Amniotic epithelial cell (primary cell): Measurements from ENCODE around the gene CLEC1B.
"Not testable (repeated sequence)": the region's sequence is repeated elsewhere in the genome, so short reads cannot be mapped to it uniquely, and the experiment has no call there.

Experiments used
- DNase-seq: peaks from one replicate; pipeline ENCODE4 v3.0.0-alpha.2; 2010; ENCODE audit warnings: low read depth

CLEC1B gene

DNA sequence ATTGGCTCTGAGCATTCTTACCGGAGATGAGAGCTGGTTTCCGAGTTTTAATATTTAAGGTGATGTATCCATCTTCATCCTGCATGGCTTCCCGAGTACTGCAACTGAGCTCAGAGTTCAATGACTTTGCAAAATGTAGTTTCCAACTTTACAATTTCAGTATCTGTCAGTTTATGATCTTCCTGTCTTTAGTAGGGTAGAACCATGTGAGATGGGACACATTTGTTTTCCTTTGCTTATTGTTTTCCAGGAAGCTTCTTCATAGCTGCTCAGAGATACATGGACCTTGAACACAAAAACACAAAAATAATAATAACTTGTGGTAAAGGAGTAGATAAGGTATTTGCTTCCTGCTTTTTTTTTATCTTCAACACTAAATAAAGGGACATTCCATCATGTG lies at the start of gene CLEC1B:
Gene CLEC1B, minus strand, starts transcription at position 106 of the 400 bp plus-strand sequence. Its CDS starts 21 bp downstream, at position 85.
- peak; percentile 21 for DNase-seq

- DNase-seq, result no peak
These were observed 49.6 kb upstream of the CLEC1B start for GRCh38 chr12:10048526-10048925.

GRCh38 chr12:10042167-10042566 lies 43.2 kb upstream of the CLEC1B start:
- no peak for DNase-seq

GRCh38 chr12:10033783-10034545 lies 35.0 kb upstream of the CLEC1B start:
- peak; percentile 21 for DNase-seq

DNA sequence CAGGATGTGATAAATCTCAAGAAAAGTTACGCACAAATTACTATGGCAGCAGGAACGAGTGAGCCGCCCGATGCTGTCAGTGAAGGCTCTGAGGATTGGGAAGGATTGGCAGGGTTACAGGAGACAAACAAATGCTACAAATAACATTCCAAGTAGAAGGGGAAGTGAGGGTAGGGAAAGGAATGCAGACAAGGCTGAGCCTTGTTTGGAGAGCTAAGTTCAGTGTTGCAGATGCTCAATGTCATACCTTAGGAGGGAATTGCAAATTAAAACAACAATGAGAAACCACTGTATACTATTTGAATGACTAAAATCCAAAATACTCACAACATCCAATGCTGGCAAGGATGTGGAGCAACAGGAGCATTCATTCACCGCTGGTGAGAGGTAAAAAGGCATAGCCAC lies 32.9 kb upstream of the CLEC1B start:
- peak; percentile 87 for DNase-seq

DNA sequence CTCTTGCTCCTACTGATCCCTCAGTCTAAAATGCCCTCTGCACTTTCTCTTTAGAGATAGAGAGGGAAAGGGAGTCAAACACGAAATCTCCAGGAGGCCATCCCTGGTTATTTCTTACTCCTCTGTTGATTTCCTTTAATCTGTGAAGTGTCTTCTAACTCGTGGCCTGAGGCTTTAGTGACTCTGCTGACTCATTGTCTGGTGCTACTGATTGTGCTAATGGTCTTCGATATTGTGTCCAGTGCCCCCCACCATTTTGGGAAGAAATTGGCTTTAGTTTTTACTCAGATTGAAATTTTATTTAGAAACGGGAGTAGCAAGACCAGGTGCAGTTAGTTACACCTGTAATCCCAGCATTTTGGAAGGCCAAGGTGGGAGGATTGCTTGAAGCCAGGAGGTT lies 32.4 kb upstream of the CLEC1B start:
- DNase-seq, result no peak

DNA sequence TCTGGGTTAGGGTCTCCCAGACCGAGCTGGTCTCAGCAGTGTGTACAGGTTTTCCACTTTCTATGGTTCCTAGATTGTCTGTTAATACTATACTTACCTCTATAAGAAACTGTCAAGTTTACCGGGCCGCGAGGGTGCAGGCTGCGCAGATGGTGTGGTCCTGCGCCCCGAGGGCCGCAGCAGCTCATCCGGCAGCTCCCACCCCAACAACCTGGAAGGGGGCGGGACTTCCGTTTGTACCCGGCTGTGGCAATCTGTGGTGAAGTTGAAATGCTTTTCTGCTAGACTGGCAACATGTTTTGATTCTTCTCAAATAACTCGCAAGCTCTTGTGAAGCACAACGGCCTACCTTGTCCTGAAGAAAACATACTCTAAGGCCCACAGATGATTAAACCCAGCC lies 31.5 kb upstream of the CLEC1B start, which contains the start of gene CLEC9A:
Gene CLEC9A, plus strand, starts transcription at position 237 of the 400 bp plus-strand sequence. CDS start 22,006 bp downstream, outside the sequence.
- DNase-seq, result no peak

- DNase-seq, result peak; percentile 83
These were observed 28.8 kb upstream of the CLEC1B start for GRCh38 chr12:10027721-10028120.

GRCh38 chr12:10027311-10027710 lies 28.4 kb upstream of the CLEC1B start:
- no peak for DNase-seq

- not testable (repeated sequence) for DNase-seq
These were observed 27.7 kb upstream of the CLEC1B start for GRCh38 chr12:10026666-10027065.

DNA sequence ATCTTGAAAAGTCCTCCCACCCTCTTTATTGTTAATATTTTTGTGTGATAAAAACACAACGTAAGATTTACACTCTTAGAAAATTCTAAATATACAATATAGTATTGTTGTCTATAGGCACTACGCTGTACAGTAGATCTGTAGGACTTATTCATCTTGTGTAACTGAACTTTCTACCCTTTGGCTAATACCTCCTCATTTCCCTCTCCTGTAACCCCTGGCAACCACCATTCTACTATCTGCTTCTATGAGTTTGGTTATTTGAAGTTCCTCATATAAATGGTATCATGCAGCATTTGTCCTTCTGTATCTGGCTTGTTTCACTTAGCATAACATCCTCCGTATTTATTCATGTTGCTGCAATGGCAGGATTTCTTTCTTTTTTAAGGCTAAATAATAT lies 26.3 kb upstream of the CLEC1B start:
- no peak for DNase-seq

- DNase-seq, result no peak
These were observed 22.4 kb upstream of the CLEC1B start for GRCh38 chr12:10021342-10021741.

DNA sequence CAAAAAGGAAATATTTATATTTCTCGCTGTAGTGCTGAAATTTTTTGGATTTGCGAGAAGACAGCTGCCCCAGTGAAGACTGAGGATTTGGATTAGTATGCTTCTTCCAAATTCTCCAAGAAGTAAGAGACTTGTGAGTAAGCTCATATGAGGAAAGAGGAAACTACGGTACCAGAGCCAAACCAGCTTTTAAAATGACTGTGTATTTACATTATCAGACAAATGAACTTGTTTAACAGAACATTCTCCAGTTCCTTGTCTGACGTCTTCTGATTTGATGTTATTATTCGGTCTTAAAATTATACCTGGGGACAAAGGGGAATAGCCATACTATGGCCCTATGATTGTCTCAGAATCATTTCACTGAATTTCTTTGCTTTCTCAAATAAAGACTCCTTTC lies 19.5 kb upstream of the CLEC1B start:
- peak; percentile 42 for DNase-seq

GRCh38 chr12:10016881-10017280 lies 18.0 kb upstream of the CLEC1B start:
- peak; percentile 34 for DNase-seq

DNA sequence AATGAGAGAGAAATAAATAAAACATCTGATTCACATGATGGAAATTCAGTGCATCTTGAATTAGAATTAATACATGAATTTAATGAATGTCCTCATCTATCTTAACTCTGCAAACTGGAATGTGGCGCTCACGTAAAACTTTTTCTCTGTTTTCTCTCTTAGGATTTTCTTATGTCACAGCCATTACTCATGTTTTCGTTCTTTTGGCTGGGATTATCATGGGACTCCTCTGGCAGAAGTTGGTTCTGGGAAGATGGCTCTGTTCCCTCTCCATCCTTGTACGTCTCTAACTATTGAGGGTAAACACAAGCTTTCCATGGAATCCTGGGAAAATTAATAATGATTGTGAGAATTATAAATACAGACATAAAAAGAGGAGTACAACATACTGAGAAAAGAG lies 16.5 kb upstream of the CLEC1B start:
- DNase-seq, result no peak

DNA sequence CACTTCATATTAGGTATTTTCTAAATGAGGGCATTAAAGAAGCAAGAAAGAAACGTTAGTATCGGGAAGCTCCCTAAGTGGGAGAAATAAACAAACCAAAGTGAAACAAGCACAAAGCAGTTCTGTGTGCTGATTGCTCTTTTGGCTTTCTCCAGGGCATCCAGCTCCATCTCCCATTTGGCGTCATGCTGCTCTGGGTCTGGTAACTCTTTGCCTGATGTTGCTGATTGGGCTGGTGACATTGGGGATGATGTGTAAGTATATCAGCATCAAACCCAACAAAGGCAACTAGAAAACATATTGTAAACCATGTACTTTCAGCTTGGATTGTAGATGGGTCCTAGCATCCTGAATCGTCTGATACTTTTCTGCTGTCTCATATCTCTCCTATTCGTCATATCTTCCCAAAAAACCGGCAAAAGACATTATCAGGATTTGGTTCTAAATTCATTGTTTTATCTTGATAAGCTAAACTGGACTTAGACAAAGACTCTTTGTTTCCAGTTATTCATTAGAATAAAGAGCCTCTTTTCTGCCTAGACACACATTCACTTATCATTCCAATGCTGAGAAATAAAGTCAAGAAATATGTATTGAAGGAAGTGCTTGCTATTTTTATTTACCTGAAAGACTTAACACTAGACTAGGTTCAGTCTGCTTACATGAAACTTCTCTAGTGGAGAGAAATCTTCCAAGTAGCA lies 13.9 kb upstream of the CLEC1B start:
- no peak for DNase-seq

- DNase-seq, result peak; percentile 91
These were observed 2.4 kb upstream of the CLEC1B start for GRCh38 chr12:10001171-10001776.

- no peak for DNase-seq
These were observed 6.6 kb downstream of the CLEC1B start for GRCh38 chr12:9992296-9992695.

- no peak for DNase-seq
These were observed 7.0 kb downstream of the CLEC1B start for GRCh38 chr12:9991876-9992275.

GRCh38 chr12:9980126-9980525 lies 18.8 kb downstream of the CLEC1B start:
- no peak for DNase-seq

GRCh38 chr12:9977916-9978315 lies 21.0 kb downstream of the CLEC1B start:
- peak; percentile 39 for DNase-seq

GRCh38 chr12:9976626-9977025 lies 22.3 kb downstream of the CLEC1B start:
- DNase-seq, result not testable (repeated sequence)

- DNase-seq, result no peak
These were observed 23.3 kb downstream of the CLEC1B start for GRCh38 chr12:9975614-9976013.
